Inflammatory macrophage treated with lipopolysaccharide for 4 hours (primary cell): ENCODE measurements around the gene SLC25A26.
A peak's percentile ranks its signal among the peaks of the same experiment; 100 is the strongest.
"Not testable (repeated sequence)": the region's sequence is repeated elsewhere in the genome, so short reads cannot be mapped to it uniquely, and the experiment has no call there.

Experiments
- DNase-seq: peaks from one replicate; pipeline ENCODE4 v3.0.0-alpha.2; 2020

Gene SLC25A26

DNA sequence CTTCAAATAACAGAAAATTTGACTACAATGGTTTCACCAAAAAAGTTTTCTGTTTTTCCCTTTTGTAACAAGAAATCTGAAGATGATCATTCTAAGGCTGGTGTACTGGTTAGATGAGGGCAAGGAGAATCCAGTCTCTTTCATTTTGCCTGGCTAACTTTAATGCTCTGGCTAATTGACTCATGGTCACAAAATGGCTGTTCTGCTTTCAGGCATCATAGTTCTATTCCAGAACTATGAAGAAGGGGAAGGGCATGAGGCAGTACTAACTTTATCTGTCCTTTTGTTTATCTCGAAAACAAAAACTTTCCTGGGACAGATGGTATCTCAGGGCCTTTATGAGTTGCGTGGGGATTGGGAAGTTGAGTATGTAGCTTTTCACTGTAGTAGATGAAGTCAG is 50.4 kb downstream of the SLC25A26 start:
- DNase-seq, result no peak

GRCh38 chr3:66272016-66272415 is 51.2 kb downstream of the SLC25A26 start:
- DNase-seq, result no peak

DNA sequence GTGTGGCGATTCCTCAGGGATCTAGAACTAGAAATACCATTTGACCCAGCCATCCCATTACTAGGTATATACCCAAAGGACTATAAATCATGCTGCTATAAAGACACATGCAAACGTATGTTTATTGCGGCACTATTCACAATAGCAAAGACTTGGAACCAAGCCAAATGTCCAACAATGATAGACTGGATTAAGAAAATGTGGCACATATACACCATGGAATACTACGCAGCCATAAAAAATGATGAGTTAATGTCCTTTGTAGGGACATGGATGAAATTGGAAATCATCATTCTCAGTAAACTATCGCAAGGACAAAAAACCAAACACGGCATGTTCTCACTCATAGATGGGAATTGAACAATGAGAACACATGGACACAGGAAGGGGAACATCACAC is 54.0 kb downstream of the SLC25A26 start:
- DNase-seq, result not testable (repeated sequence)

GRCh38 chr3:66276705-66277274 is 56.0 kb downstream of the SLC25A26 start:
- peak; percentile 49 for DNase-seq

DNA sequence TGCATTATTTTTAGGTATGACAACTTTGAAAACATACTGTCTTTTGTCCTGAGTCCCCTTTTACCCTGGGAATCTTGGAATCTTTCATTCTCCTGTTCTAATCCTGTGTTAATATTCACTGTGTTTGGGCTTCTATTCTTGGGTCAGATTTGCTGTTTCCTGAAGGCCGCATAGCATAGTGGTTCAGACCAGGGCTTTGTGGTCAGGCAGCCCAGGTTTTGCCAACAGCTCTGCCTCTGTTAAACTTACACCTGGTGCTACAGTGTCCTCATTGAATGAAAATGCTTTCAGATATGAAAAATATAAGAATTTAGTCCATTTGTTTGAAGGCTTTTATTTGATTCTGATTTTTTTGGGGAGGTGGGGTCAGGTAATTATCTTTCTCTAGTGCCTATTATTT is 58.4 kb downstream of the SLC25A26 start:
- no peak for DNase-seq

DNA sequence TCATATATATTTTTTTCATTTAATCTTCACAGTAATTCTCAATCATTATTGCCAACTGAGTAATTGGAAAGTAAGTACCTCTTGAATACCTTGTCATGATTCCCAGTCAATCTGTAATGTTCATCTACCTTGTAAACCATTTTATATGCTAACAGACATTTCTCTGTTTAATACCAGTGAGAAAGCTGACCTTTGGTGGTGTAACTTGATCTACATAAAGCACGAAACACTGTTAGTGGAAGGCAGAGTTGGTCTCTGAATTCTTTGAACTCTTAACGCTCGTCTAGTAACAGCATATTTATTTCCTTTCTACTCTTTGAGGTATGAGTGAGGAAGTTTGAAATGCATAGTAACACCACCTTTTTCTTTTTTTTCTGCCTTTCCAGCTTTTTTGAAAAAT is 59.5 kb downstream of the SLC25A26 start:
- DNase-seq, result no peak

DNA sequence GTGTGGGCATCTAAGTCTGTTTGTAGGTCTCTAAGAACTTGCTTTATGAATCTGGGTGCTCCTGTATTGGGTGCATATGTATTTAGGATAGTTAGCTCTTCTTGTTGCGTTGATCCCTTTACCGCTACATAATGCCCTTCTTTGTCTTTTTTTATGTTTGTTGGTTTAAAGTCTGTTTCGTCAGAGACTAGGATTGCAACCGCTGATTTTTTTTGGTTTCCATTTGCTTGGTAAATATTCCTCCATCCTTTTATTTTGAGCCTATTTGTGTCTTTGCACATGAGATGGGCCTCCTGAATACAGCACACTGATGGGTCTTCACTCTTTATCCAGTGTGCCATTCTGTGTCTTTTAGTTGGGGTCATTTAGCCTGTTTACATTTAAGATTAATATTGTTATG is 71.1 kb downstream of the SLC25A26 start:
- DNase-seq, result not testable (repeated sequence)

- DNase-seq, result no peak
Measured at GRCh38 chr3:66297260-66297873, 76.6 kb downstream of the SLC25A26 start.

- DNase-seq, result no peak
Measured at GRCh38 chr3:66297900-66298299, 77.1 kb downstream of the SLC25A26 start.

DNA sequence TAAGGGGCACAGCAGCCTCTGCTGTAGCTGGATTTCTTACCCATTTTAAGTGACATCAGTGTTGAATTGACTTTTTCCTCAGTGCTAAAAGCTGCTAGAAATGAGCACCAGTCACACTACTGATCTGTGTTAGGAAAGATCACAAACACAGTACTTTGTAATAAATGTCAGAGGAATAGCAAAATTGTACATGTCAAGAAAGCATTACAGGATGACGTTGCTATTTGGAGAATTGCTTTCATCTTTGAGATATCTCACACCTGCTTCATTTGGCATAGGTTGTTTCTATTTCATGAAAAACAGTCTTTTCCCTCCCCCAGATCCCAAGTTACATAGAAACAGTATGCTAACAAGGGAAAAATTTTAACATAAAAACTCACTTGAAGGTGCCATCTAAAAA is 77.8 kb downstream of the SLC25A26 start:
- no peak for DNase-seq

DNA sequence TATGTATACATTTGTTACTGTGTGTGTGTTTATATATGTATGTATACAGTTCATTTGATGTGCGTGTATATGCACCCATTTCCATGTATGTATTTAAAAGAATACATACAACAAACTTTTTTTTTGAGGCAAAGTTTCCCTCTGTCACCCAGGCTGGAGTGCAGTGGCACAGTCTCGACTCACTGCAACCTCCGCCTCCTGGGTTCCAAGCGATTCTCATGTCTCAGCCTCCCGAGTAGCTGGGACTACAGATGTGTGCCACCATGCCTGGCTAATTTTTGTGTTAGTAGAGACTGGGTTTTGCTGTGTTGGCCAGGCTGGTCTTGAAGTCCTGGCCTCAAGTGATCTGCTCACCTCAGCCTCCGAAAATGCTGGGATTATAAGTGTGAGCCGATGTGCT is 78.3 kb downstream of the SLC25A26 start:
- not testable (repeated sequence) for DNase-seq

GRCh38 chr3:66299891-66300290 is 79.1 kb downstream of the SLC25A26 start:
- DNase-seq, result no peak

GRCh38 chr3:66302288-66302687 is 81.5 kb downstream of the SLC25A26 start:
- no peak for DNase-seq

DNA sequence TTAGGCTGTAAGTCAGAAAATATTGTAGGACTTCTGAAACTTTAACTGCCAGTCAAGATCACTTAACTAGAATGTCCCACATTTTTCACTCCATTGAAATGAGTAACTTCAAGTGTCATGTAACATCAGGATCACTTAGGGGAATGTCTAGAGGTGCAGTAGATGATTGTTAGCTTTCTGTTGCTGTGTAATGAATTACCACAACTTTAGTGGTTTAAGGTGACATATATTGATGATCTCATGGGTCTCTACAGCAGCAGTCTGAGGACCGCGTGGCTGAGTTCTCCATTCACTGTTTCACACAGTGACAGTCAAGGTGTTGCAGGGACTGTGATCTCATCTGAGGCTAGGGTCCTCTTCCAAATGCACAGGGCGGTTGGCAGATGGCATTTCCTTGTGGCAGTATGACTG is 82.7 kb downstream of the SLC25A26 start:
- DNase-seq, result no peak

- no peak for DNase-seq
Measured at GRCh38 chr3:66304293-66304692, 83.5 kb downstream of the SLC25A26 start.

GRCh38 chr3:66306086-66306485 is 85.3 kb downstream of the SLC25A26 start:
- DNase-seq, result not testable (repeated sequence)

DNA sequence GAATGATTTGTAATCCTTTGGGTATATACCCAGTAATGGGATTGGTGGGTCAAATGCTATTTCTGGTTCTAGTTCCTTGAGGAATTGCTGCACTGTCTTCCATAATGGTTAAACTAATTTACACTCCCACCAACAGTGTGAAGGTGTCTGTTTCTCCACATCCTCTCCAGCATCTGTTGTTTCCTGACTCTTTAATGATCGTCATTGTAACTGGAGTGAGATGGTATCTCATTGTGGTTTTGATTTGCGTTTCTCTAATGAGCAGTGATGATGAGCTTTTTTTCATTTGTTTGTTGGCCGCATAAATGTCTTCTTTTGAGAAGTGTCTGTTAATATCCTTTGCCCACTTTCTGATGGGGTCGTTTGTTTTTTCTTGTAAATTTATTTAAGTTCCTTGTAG is 86.2 kb downstream of the SLC25A26 start:
- DNase-seq, result not testable (repeated sequence)

- DNase-seq, result no peak
Measured at GRCh38 chr3:66312039-66312438, 91.2 kb downstream of the SLC25A26 start.

DNA sequence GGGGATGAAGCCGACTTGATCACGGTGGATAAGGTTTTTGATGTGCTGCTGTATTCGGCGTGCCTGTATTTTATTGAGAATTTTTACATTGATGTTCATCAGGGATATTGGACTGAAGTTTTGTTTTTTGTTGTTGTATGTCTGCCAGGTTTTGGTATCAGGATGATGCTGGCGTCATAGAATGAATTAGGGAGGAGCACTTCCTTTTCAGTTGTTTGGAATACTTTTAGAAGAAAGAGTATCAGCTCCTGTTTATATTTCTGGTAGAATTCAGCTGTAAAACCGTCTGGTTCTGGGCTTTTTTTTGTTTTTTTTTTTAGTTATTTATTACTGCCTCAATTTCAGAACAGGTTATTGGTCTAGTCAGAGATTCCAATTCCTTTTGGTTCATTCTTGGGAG is 93.7 kb downstream of the SLC25A26 start:
- no peak for DNase-seq

- no peak for DNase-seq
Measured at GRCh38 chr3:66317750-66318376, 97.1 kb downstream of the SLC25A26 start.

- no peak for DNase-seq
Measured at GRCh38 chr3:66320390-66320789, 99.6 kb downstream of the SLC25A26 start.

DNA sequence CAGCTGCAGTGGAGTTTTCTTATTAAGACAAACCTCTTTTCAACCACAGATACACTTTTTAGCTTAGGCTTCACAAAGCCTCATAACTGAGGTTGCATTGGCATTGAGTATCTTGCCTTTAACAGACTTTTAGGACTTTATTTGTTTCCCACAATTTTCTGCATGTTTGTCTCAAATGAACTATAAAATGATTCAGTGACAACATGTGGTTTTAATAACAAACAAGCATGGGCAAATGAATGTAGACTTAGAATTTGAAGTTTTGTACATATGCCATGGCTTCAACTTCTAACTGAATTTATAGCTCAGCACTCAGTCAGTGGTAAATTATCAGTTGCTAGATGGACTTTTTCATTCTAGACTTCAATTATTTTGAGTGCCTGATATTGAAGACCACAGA is 101.6 kb downstream of the SLC25A26 start:
- no peak for DNase-seq

DNA sequence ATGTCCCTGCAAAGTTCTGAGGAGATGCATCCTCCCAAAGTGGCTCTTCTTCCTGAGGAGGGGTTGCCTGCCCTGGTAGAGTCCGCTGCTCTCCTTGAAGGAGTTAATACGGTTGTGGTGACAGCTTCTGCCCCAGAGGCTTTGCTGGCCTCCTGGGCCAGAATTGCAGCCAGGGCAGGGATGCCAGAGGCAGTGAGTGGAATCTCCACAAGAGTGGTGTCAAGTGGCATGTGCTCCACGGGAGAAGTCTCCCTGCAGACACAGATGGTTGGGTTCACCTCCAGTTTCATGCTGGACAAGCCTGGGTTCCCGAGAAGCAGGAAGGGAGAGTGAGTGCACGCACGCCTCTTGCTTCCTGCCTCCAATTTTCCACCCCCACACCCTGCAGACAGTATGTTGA is 105.5 kb downstream of the SLC25A26 start:
- no peak for DNase-seq

DNA sequence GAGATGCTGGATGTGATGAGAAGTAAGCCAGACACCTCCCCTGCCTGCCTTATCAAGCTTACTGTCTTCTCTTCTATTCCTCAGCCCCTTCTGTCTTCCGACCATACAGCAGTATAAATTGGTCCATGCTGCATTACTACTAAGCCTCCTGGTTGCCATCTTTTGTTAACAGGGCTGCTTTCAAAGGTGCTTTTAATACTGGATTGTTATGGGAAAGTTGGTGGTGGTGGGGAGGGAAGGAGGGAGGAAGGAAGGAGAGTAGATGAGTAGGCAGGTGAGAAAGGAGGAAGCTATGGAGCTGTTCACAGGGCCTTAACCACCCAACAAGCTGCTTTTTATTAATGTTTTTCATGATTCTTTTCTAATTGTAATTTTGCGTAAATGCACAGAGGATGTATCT is 114.9 kb downstream of the SLC25A26 start:
- no peak for DNase-seq

DNA sequence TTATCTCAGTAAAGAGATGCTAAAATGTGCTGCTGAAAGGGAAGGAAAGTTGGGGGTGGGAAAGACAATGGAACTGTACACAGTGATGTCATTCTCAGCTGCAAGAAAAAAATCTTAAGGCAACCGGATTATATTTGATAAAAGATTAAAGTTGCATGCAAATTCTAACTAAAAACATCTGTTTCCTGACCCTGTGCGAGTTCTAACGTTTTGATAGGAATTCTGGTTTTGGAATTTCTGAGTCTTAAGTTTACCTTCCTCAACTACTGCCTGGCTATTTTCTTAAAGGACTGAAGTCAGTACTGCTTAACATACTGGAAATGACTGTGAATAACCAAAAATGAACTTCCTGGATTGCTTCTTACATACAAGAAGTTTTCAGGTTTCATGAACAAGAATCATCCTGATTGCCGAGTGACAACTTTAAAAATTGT is 115.5 kb downstream of the SLC25A26 start:
- no peak for DNase-seq
